NB4 (cell line): ENCODE measurements around the gene SCLY.

Experiments
- DNase-seq: peaks from one replicate; pipeline ENCODE4 v3.0.0; 2010; ENCODE audit warnings: low read depth
- H3K4me3 ChIP-seq: one replicate; pipeline ENCODE4 v1.5.1; 2011; ENCODE audit warnings: mild to moderate bottlenecking, low read depth, low read length, moderate library complexity
- CTCF ChIP-seq: IDR thresholded peaks from one replicate; pipeline ENCODE4 v1.5.1; 2012; ENCODE audit warnings: low read depth, low read length
- MYC ChIP-seq: IDR thresholded peaks from 2 replicates; pipeline ENCODE4 v1.6.1; 2011; ENCODE audit warnings: low read depth, low read length
- POLR2A ChIP-seq: IDR thresholded peaks from 2 replicates; pipeline ENCODE4 v1.6.1; 2011; ENCODE audit warnings: mild to moderate bottlenecking; ENCODE audit not compliant: insufficient read length; ENCODE audit errors: extremely low read depth
- TF ChIP-seq, protein P1 (sequence below): IDR thresholded peaks from 2 replicates; pipeline ENCODE4 v1.6.1; 2011; ENCODE audit warnings: low read depth, low read length

The SCLY gene

GRCh38 chr2:238038203-238038602 lies 22.6 kb upstream of the SCLY start:
- TF ChIP-seq CTCF (no peak), MYC (no peak), POLR2A (no peak)
- TF ChIP-seq, protein P1, sequence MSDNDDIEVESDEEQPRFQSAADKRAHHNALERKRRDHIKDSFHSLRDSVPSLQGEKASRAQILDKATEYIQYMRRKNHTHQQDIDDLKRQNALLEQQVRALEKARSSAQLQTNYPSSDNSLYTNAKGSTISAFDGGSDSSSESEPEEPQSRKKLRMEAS, result no peak

GRCh38 chr2:238039151-238039550 lies 21.6 kb upstream of the SCLY start:
- TF ChIP-seq, protein P1, result no peak
- TF ChIP-seq POLR2A, result no peak
- no peak for TF ChIP-seq MYC
- no peak for TF ChIP-seq CTCF

More at GRCh38 chr2:238038203-238038602, 22.6 kb upstream of the SCLY start:
- H3K4me3 ChIP-seq, result no peak overlapping the region
- no peak for DNase-seq

DNA sequence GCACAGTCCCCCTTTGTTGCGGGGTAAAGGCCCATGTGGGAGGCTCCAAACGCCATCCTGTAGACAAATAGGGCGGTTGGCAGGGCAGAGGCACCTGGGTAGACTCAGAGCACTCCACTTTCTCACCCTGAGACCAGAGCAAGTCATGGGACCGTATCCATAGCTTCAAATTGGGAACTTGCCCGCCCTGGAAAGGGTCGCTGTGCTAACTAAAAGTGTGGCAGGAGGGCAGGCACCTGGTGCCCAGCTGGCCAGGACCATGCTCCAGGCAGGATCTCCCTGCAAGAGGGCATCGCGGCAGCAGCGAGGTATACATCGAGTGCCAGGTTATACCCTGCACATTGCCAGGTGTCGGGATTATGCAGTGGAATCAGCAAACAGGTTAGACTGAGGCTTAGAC lies 20.8 kb upstream of the SCLY start:
- no peak for DNase-seq
- no peak overlapping the region for H3K4me3 ChIP-seq
- TF ChIP-seq, protein P1, result no peak
- TF ChIP-seq CTCF (no peak), MYC (no peak), POLR2A (no peak)

More at GRCh38 chr2:238039151-238039550, 21.6 kb upstream of the SCLY start:
- H3K4me3 ChIP-seq, result no peak overlapping the region
- no peak for DNase-seq

- no peak overlapping the region for H3K4me3 ChIP-seq
- TF ChIP-seq MYC (no peak), CTCF (no peak), POLR2A (no peak)
- TF ChIP-seq, protein P1, result no peak
- no peak for DNase-seq
Observed at GRCh38 chr2:238040918-238041317, 19.9 kb upstream of the SCLY start.

DNA sequence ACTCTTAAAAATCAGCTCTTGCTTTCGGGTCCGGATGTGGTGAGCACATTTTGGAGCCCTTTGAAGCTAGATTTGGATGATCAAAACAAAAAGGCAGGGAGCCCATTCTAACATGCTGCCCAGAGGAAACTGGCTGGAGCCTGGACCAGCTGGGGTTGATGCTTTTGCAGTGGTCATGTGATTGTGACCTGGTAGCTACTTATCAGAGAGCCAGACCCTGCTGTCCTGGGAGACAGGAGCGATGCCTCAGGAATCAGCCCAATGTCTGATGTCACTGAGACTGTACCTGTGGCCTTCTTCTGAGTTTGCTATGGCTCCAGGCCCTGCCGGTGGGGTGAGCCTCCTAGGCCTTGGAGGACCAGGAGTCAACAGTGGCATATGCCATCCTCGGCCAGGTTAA lies 18.7 kb upstream of the SCLY start:
- DNase-seq, result no peak
- H3K4me3 ChIP-seq, result no peak overlapping the region
- TF ChIP-seq MYC, result no peak
- TF ChIP-seq CTCF, result no peak
- TF ChIP-seq, protein P1, result no peak
- TF ChIP-seq POLR2A, result no peak

- TF ChIP-seq, protein P1, result no peak
- TF ChIP-seq CTCF (no peak), MYC (no peak), POLR2A (no peak)
- no peak for DNase-seq
- H3K4me3 ChIP-seq, result no peak overlapping the region
Observed at GRCh38 chr2:238042849-238043584, 17.8 kb upstream of the SCLY start.
